GM18909 (cell line): ENCODE data around the gene CT47A7.
A peak's percentile ranks its signal among the peaks of the same experiment; 100 is the strongest.
"Not testable (repeated sequence)": the region's sequence is repeated elsewhere in the genome, so short reads cannot be mapped to it uniquely, and the experiment has no call there.

Source experiments
- ATAC-seq: cut with Tn5 transposase; IDR thresholded peaks from one replicate; pipeline ENCODE4 v1.9.1; 2021; ENCODE audit warnings: mild to moderate bottlenecking; ENCODE audit not compliant: unreplicated experiment, poor library complexity

CT47A7 gene

DNA sequence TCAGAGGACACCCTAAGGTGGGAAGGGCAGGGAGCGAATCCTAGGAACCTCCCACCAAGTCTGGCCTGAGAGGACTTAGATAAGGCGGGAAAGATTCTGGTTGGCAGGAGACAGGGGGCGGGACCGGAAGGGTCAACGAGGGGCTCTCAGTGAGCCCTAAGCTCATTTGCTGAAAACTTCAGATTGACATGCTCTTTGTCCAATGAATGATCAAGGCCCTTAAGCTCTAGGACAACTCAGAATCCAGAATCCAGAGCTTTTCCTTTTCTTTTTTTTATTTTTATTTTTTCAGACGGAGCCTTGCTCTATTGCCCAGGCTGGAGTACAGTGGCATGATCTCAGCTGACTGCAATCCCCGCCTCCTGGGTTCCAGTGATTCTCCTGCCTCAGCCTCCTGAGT lies at the start of gene CT47A7:
Gene CT47A7, minus strand, starts transcription at position 101 of the 400 bp plus-strand sequence. CDS start 255 bp downstream, outside the sequence.
- ATAC-seq, result not testable (repeated sequence)

- no peak for ATAC-seq
Observed at GRCh38 chrX:121000589-121000988, 44.2 kb upstream of the CT47A7 start.

DNA sequence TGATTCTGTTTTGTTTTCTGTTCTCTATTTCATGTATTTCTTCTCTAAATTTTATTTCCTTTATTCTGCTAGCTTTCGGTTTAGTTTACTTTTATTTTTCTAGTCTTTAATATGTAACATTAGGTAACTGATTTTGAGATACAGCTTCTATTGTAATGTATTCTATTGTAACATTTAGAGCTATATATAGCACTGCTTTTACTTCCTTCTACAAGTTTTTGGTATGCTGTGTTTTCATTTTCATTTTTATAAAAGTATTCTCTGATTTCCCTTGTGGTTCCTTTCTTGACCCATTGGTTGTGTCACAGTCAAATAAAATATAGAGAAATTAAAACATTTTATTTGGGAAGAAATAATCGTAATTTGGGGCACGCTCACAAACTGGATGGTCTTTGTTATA lies 43.0 kb upstream of the CT47A7 start:
- peak; percentile 61 for ATAC-seq

GRCh38 chrX:120985660-120986059 lies 29.3 kb upstream of the CT47A7 start, which contains the start of gene CT47A1:
Gene CT47A1 (minus strand): TSS chrX:120985760. CDS start chrX:120985529, 231 bp downstream.
- not testable (repeated sequence) for ATAC-seq
